IMR-90 (cell line): ENCODE data around the gene MTF1. TPM values are rescaled to one million over a fixed set of nuclear protein-coding genes. Genes with fewer than 3 reads are reported as not detected.

ENCODE experiments used
- ATAC-seq: fragments of 200-7000 bp; cut with Tn5 transposase; 2 replicates; pipeline ENCODE4 v1.9.1; 2020; ENCODE audit warnings: low read depth, mild to moderate bottlenecking, moderate library complexity
- BruUV-seq: library from RNA; stranded (reverse); fragments of 400-500 nt; replicated peaks from 2 replicates; lab custom pipeline; 2021; lab: Mats Ljungman, UMichigan
- CTCF ChIA-PET: fragments of 300-600 bp; formaldehyde crosslinking; extraction: SDS; loops from one replicate; lab custom pipeline; 2021; ENCODE audit warnings: antibody characterized with exemption; lab: Yijun Ruan, JAX
- POLR2A ChIA-PET: fragments of 300-600 bp; sonication (Branson Sonifier 250); formaldehyde crosslinking; loops from one replicate; lab custom pipeline; 2022; ENCODE audit warnings: antibody characterized with exemption; ENCODE audit not compliant: unreplicated experiment; lab: Charles Lee
- DNase-seq: peaks from one replicate; pipeline ENCODE4 v3.0.0; 2013
- H2AFZ ChIP-seq: replicated peaks from 2 replicates; pipeline ENCODE3; 2013; ENCODE audit warnings: low read length, mild to moderate bottlenecking; ENCODE audit not compliant: poor library complexity
- H2AK5ac ChIP-seq: 2 replicates; pipeline ENCODE4 v1.6.1; 2013; ENCODE audit warnings: low read depth, low read length, inconsistent platforms
- H2AK9ac ChIP-seq: replicated peaks from 2 replicates; pipeline ENCODE3; 2013; ENCODE audit warnings: mild to moderate bottlenecking, low read depth, low read length, moderate library complexity; ENCODE audit not compliant: poor library complexity
- H2BK120ac ChIP-seq: 2 replicates; pipeline ENCODE4 v1.6.1; 2013; ENCODE audit warnings: low read depth, low read length, inconsistent platforms
- H2BK15ac ChIP-seq: 3 replicates; pipeline ENCODE4 v1.6.1; 2013; ENCODE audit warnings: low read depth, low read length, inconsistent platforms
- H2BK20ac ChIP-seq: 2 replicates; pipeline ENCODE4 v1.6.1; 2013; ENCODE audit warnings: low read depth, mild to moderate bottlenecking, inconsistent platforms, low read length, moderate library complexity
- H2BK5ac ChIP-seq: 2 replicates; pipeline ENCODE4 v1.6.1; 2013; ENCODE audit warnings: mild to moderate bottlenecking, low read depth, low read length, inconsistent platforms; ENCODE audit not compliant: poor library complexity, severe bottlenecking
- H3K14ac ChIP-seq: replicated peaks from 2 replicates; pipeline ENCODE4 v1.6.1; 2013; ENCODE audit warnings: low read depth, low read length, inconsistent platforms
- H3K18ac ChIP-seq: 2 replicates; pipeline ENCODE4 v1.6.1; 2013; ENCODE audit warnings: low read depth, low read length, control low read depth
- H3K23ac ChIP-seq: 2 replicates; pipeline ENCODE4 v1.6.1; 2013; ENCODE audit warnings: low read depth, low read length, inconsistent platforms
- H3K27ac ChIP-seq: 2 replicates; pipeline ENCODE4 v1.5.1; 2013; ENCODE audit warnings: mild to moderate bottlenecking, control low read depth, low read length; ENCODE audit not compliant: insufficient read depth
- H3K27me3 ChIP-seq: 2 replicates; pipeline ENCODE4 v1.6.1; 2013; ENCODE audit warnings: low read length; ENCODE audit not compliant: control insufficient read depth, insufficient read depth
- H3K36me3 ChIP-seq: 2 replicates; pipeline ENCODE4 v1.6.1; 2013; ENCODE audit warnings: low read length, mixed read lengths; ENCODE audit not compliant: control insufficient read depth, insufficient read depth
- H3K4ac ChIP-seq: 2 replicates; pipeline ENCODE4 v1.6.1; 2013; ENCODE audit warnings: low read depth, low read length, inconsistent platforms
- H3K4me1 ChIP-seq: 2 replicates; pipeline ENCODE4 v1.6.1; 2013; ENCODE audit warnings: low read length, mixed read lengths; ENCODE audit not compliant: control insufficient read depth, insufficient read depth
- H3K4me2 ChIP-seq: 2 replicates; pipeline ENCODE4 v1.6.1; 2013; ENCODE audit warnings: low read depth, mild to moderate bottlenecking, control low read depth, low read length, moderate library complexity
- H3K4me3 ChIP-seq: 2 replicates; pipeline ENCODE4 v1.5.1; 2013; ENCODE audit warnings: low read depth, mild to moderate bottlenecking, control low read depth, low read length, moderate library complexity; ENCODE audit not compliant: insufficient read depth
- H3K56ac ChIP-seq: 2 replicates; pipeline ENCODE4 v1.6.1; 2013; ENCODE audit warnings: low read length, inconsistent platforms; ENCODE audit not compliant: insufficient read depth; ENCODE audit errors: extremely low read depth
- H3K79me1 ChIP-seq, 2 experiments: 2 replicates each; pipeline ENCODE4 v1.6.1; 2013; ENCODE audit warnings: low read length in 2 of 2, inconsistent platforms in 1 of 2, low read depth in 1 of 2
- H3K9ac ChIP-seq: 2 replicates; pipeline ENCODE4 v1.6.1; 2013; ENCODE audit warnings: low read depth, low read length, control low read depth
- H3K9me1 ChIP-seq: 2 replicates; pipeline ENCODE4 v1.6.1; 2013; ENCODE audit warnings: low read length, inconsistent platforms; ENCODE audit not compliant: insufficient read depth
- H3K9me3 ChIP-seq: 2 replicates; pipeline ENCODE4 v1.6.1; 2013; ENCODE audit warnings: low read length; ENCODE audit not compliant: control insufficient read depth, insufficient read depth
- H4K20me1 ChIP-seq: 2 replicates; pipeline ENCODE4 v1.6.1; 2013; ENCODE audit warnings: low read length, inconsistent platforms; ENCODE audit not compliant: insufficient read depth
- H4K5ac ChIP-seq: 2 replicates; pipeline ENCODE4 v1.6.1; 2013; ENCODE audit warnings: mild to moderate bottlenecking, low read depth, low read length, control low read depth
- H4K8ac ChIP-seq, 2 experiments: 2 replicates each; pipeline ENCODE4 v1.6.1; 2013; ENCODE audit warnings: low read depth in 2 of 2, low read length in 2 of 2, control low read depth in 1 of 2, inconsistent platforms in 1 of 2
- H4K91ac ChIP-seq: 2 replicates; pipeline ENCODE4 v1.6.1; 2013; ENCODE audit warnings: low read depth, low read length, inconsistent platforms; ENCODE audit not compliant: insufficient read depth
- BHLHE40 ChIP-seq: fragments of 150-350 bp; IDR thresholded peaks from 2 replicates; pipeline ENCODE4 v1.6.1; 2016; ENCODE audit warnings: mild to moderate bottlenecking, low read depth, low read length
- CEBPB ChIP-seq: IDR thresholded peaks from 2 replicates; pipeline ENCODE4 v1.6.1; 2012; ENCODE audit warnings: low read depth, low read length, improper control_type of control experiment
- FOS ChIP-seq: fragments of 150-350 bp; IDR thresholded peaks from 2 replicates; pipeline ENCODE4 v1.6.1; 2016; ENCODE audit warnings: low read depth, low read length
- MAFK ChIP-seq: IDR thresholded peaks from 2 replicates; pipeline ENCODE4 v1.6.1; 2012; ENCODE audit warnings: low read depth, low read length, improper control_type of control experiment
- MAZ ChIP-seq: IDR thresholded peaks from 2 replicates; pipeline ENCODE4 v1.6.1; 2012; ENCODE audit warnings: low read depth, mild to moderate bottlenecking, low read length, improper control_type of control experiment, moderate library complexity, borderline replicate concordance
- MXI1 ChIP-seq: IDR thresholded peaks from 2 replicates; pipeline ENCODE4 v1.6.1; 2012; ENCODE audit warnings: low read depth, mild to moderate bottlenecking, low read length, moderate library complexity, borderline replicate concordance
- NFE2L2 ChIP-seq: fragments of 150-350 bp; IDR thresholded peaks from 2 replicates; pipeline ENCODE4 v1.6.1; 2016; ENCODE audit warnings: low read depth, mild to moderate bottlenecking, low read length
- POLR2A ChIP-seq: IDR thresholded peaks from 2 replicates; pipeline ENCODE4 v1.6.1; 2012; ENCODE audit warnings: mild to moderate bottlenecking, low read depth, low read length
- RAD21 ChIP-seq: IDR thresholded peaks from 2 replicates; pipeline ENCODE4 v1.6.1; 2012; ENCODE audit warnings: low read length, improper control_type of control experiment
- RCOR1 ChIP-seq: IDR thresholded peaks from 2 replicates; pipeline ENCODE4 v1.6.1; 2012; ENCODE audit warnings: mild to moderate bottlenecking, low read length, improper control_type of control experiment; ENCODE audit not compliant: insufficient replicate concordance
- RFX5 ChIP-seq: IDR thresholded peaks from 2 replicates; pipeline ENCODE4 v1.8.0; 2012; ENCODE audit warnings: low read depth, mild to moderate bottlenecking, low read length, moderate library complexity
- SMC3 ChIP-seq: fragments of 150-350 bp; IDR thresholded peaks from 2 replicates; pipeline ENCODE4 v1.6.1; 2016; ENCODE audit warnings: low read depth, mild to moderate bottlenecking, antibody characterized with exemption, low read length, moderate library complexity
- WGBS, 2 experiments: methylation state at CpG; one replicate each; pipeline versions ENCODE4 v1.1.5 to v1.1.7; 2013; ENCODE audit warnings: missing lambda C conversion rate in 2 of 2; ENCODE audit not compliant: insufficient read length in 1 of 2; ENCODE audit errors: extremely low coverage in 2 of 2; 5-methylcytosine and 5-hydroxymethylcytosine counted together
- dilution Hi-C: fragments of 300-500 bp; cut with HindIII; formaldehyde crosslinking; loops from one replicate; pipeline ENCODE4 v1.14.3; 2018; ENCODE audit warnings: low sequenced_read_pairs; ENCODE audit not compliant: unreplicated experiment
- in situ Hi-C: fragments of 300-500 bp; cut with MboI; formaldehyde crosslinking; loops from 3 replicates; pipeline ENCODE4 v1.14.3; 2019; ENCODE audit warnings: low sequenced_read_pairs, inconsistent platforms, mixed read lengths
- intact Hi-C: fragments of 100-400 bp; cut with micrococcal nuclease; formaldehyde crosslinking; loops from 2 replicates; pipeline ENCODE4 v1.10.0; 2022
- polyA plus RNA-seq, 3 experiments: library from polyadenylated mRNA; depleted of rRNA; stranded (reverse); fragments of >200 nt; gene quantifications; 2 replicates each; pipeline ENCODE4 v1.2.3, GENCODE V29; 2012; ENCODE audit warnings: low replicate concordance in 1 of 3
- total RNA-seq: library from RNA; depleted of rRNA; stranded (reverse); fragments of >200 nt; gene quantifications from 2 replicates; pipeline ENCODE4 v1.2.3, GENCODE V29; 2012
- TF ChIP-seq, protein P1 (sequence below): fragments of 150-350 bp; IDR thresholded peaks from 2 replicates; pipeline ENCODE4 v1.6.1; 2017; ENCODE audit warnings: mild to moderate bottlenecking, antibody characterized with exemption, low read length, low read depth
- TF ChIP-seq, protein P2 (sequence below): conservative IDR thresholded peaks from 2 replicates; pipeline ENCODE4 v1.5.1; 2012; ENCODE audit warnings: mild to moderate bottlenecking, low read depth, low read length, improper control_type of control experiment

The MTF1 gene
- total and polyA plus RNA-seq, 2 of the 4 experiments (the other 2 are of a cell fraction): 2.3 to 4.7 TPM

DNA sequence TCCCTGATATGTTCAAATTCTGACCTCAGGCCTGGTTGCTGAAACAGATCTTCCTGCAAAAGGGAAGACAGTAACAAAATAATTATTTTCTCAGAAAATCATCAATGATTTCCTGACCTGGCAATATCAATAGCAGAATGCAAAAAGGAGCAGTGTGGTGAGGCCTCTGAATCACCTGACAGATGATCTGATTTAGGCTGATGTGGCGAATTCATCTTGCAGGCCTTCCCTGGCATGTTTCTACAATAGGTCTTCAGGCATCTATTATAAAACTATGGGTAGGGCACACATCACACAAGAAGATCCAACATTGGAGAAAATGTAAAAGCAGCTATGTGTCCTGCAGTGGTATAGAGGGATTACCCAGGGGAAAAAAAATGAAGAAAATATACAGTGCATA is 7.1 kb upstream of the MTF1 start:
- H3K27me3 ChIP-seq: no peaks in the 10 kb centered on the region
- ChIA-PET CTCF (no interaction called here), POLR2A (no interaction called here)
- in situ Hi-C loops: loop anchor here (5.0 kb wide), 1 partner anchor 116 kb away; no protein-coding TSS in a partner anchor
- H3K18ac ChIP-seq: no peak overlapping the region
- H4K5ac ChIP-seq: no peak overlapping the region
- no peak overlapping the region for H2BK120ac ChIP-seq
- dilution Hi-C loops: no loop called here
- intact Hi-C loops: no loop called here
- H3K27ac ChIP-seq: no peak overlapping the region
- no peak overlapping the region for H2AFZ ChIP-seq
- no peaks in the 10 kb centered on the region for H4K20me1 ChIP-seq
- H3K4ac ChIP-seq: no peak overlapping the region
- no peak overlapping the region for H3K56ac ChIP-seq
- no TSS peak for BruUV-seq
- H4K91ac ChIP-seq: no peak overlapping the region
- H3K4me3 ChIP-seq: no peak overlapping the region
- H3K9me1 ChIP-seq: peaks cover 8% of the 10 kb centered on the region
- H3K14ac ChIP-seq: no peak overlapping the region
- WGBS, 2 experiments: no CpG with 5 or more reads among the region's 1 CpG
- no peak overlapping the region for H2AK5ac ChIP-seq
- H2BK20ac ChIP-seq: no peak overlapping the region
- H2BK5ac ChIP-seq: no peak overlapping the region
- DNase-seq (no peak), ATAC-seq (no peak)
- TF ChIP-seq CEBPB: no peak
- TF ChIP-seq, protein P1, sequence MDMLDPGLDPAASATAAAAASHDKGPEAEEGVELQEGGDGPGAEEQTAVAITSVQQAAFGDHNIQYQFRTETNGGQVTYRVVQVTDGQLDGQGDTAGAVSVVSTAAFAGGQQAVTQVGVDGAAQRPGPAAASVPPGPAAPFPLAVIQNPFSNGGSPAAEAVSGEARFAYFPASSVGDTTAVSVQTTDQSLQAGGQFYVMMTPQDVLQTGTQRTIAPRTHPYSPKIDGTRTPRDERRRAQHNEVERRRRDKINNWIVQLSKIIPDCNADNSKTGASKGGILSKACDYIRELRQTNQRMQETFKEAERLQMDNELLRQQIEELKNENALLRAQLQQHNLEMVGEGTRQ: no peak
- no peak for TF ChIP-seq NFE2L2
- no peak for TF ChIP-seq RAD21
- TF ChIP-seq RFX5: no peak
- TF ChIP-seq, protein P2, sequence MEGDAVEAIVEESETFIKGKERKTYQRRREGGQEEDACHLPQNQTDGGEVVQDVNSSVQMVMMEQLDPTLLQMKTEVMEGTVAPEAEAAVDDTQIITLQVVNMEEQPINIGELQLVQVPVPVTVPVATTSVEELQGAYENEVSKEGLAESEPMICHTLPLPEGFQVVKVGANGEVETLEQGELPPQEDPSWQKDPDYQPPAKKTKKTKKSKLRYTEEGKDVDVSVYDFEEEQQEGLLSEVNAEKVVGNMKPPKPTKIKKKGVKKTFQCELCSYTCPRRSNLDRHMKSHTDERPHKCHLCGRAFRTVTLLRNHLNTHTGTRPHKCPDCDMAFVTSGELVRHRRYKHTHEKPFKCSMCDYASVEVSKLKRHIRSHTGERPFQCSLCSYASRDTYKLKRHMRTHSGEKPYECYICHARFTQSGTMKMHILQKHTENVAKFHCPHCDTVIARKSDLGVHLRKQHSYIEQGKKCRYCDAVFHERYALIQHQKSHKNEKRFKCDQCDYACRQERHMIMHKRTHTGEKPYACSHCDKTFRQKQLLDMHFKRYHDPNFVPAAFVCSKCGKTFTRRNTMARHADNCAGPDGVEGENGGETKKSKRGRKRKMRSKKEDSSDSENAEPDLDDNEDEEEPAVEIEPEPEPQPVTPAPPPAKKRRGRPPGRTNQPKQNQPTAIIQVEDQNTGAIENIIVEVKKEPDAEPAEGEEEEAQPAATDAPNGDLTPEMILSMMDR: no peak
- TF ChIP-seq FOS: no peak
- TF ChIP-seq MAZ: no peak
- no peak for TF ChIP-seq BHLHE40
- TF ChIP-seq MAFK: no peak
- TF ChIP-seq POLR2A: no peak
- no peak for TF ChIP-seq RCOR1
- no peak for TF ChIP-seq MXI1
- no peak for TF ChIP-seq SMC3
- 0 out of 2 replicates have a peak, but pooled peaks cover 2% of the 10 kb centered on the region for H3K4me1 ChIP-seq
- no peaks in the 10 kb centered on the region for H3K9me3 ChIP-seq
- H2AK9ac ChIP-seq: no peak overlapping the region
- peaks cover 44% of the 10 kb centered on the region for H3K36me3 ChIP-seq
- H3K9ac ChIP-seq: no peak overlapping the region
- H3K4me2 ChIP-seq: no peak overlapping the region
- H3K23ac ChIP-seq: no peak overlapping the region
- no peak overlapping the region for H2BK15ac ChIP-seq
- H3K79me1 ChIP-seq: peaks cover 0 to 6% of the 10 kb centered on the region in 2 experiments; a peak in 2 of 4 replicates
- no peak overlapping the region for H4K8ac ChIP-seq
